ENCODE results near the gene SLC38A7. TPM values are rescaled to one million over a fixed set of nuclear protein-coding genes. Genes with fewer than 3 reads are reported as not detected.
"Not testable (repeated sequence)": the region's sequence is repeated elsewhere in the genome, so short reads cannot be mapped to it uniquely, and the experiment has no call there.

SLC38A7 gene
- total RNA-seq, 3 donors from 2014 or later, result 12.7 to 15.4 (median 13.1) TPM

GRCh38 chr16:58692450-58692849 is 7.9 kb upstream of the SLC38A7 start:
- H3K9me3 ChIP-seq, result no peaks in the 10 kb centered on the region
- DNase-seq (ENCODE audit: low spot score in 2 of 2), result no peak
- H3K36me3 ChIP-seq, result no peaks in the 10 kb centered on the region
- no peaks in the 10 kb centered on the region for H3K27me3 ChIP-seq
- intact Hi-C loops (cut with DNase I; ENCODE audit: low total_unique reads), result no loop called here
- TF ChIP-seq, protein P1, sequence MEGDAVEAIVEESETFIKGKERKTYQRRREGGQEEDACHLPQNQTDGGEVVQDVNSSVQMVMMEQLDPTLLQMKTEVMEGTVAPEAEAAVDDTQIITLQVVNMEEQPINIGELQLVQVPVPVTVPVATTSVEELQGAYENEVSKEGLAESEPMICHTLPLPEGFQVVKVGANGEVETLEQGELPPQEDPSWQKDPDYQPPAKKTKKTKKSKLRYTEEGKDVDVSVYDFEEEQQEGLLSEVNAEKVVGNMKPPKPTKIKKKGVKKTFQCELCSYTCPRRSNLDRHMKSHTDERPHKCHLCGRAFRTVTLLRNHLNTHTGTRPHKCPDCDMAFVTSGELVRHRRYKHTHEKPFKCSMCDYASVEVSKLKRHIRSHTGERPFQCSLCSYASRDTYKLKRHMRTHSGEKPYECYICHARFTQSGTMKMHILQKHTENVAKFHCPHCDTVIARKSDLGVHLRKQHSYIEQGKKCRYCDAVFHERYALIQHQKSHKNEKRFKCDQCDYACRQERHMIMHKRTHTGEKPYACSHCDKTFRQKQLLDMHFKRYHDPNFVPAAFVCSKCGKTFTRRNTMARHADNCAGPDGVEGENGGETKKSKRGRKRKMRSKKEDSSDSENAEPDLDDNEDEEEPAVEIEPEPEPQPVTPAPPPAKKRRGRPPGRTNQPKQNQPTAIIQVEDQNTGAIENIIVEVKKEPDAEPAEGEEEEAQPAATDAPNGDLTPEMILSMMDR (IDR thresholded peaks at IDR 0.05), result no peak
- no peak for TF ChIP-seq POLR2AphosphoS5 (IDR thresholded peaks at IDR 0.05)
- TF ChIP-seq POLR2A (IDR thresholded peaks at IDR 0.05), result no peak
- no peak overlapping the region for H3K27ac ChIP-seq
- no peaks in the 10 kb centered on the region for H3K4me1 ChIP-seq
- no peak overlapping the region for H3K4me3 ChIP-seq

- H3K9me3 ChIP-seq; H3K36me3 ChIP-seq; H3K27ac ChIP-seq; intact Hi-C loops (cut with DNase I; ENCODE audit: low total_unique reads); H3K4me3 ChIP-seq; H3K4me1 ChIP-seq; H3K27me3 ChIP-seq; DNase-seq (ENCODE audit: low spot score in 2 of 2): not testable (repeated sequence)
These were observed 2.6 kb upstream of the SLC38A7 start for GRCh38 chr16:58686985-58687706.

- H3K36me3 ChIP-seq, result no peaks in the 10 kb centered on the region
- H3K27me3 ChIP-seq, result no peaks in the 10 kb centered on the region
- TF ChIP-seq POLR2A (IDR thresholded peaks at IDR 0.05) (no peak), POLR2AphosphoS5 (IDR thresholded peaks at IDR 0.05) (no peak)
- TF ChIP-seq, protein P1 (IDR thresholded peaks at IDR 0.05), result no peak
- DNase-seq (ENCODE audit: low spot score in 2 of 2), result no peak
- H3K9me3 ChIP-seq, result no peaks in the 10 kb centered on the region
- intact Hi-C loops (cut with DNase I; ENCODE audit: low total_unique reads), result no loop called here
- H3K4me3 ChIP-seq, result peak overlapping the region; percentile 82 to 90 (median 90)
- H3K4me1 ChIP-seq, result peaks cover 0 to 3% of the 10 kb centered on the region in 2 donors
- peak overlapping the region; percentile 64 to 80 for H3K27ac ChIP-seq
These were observed 497 bp upstream of the SLC38A7 start for GRCh38 chr16:58685084-58685449.

GRCh38 chr16:58684001-58684353 is 593 bp downstream of the SLC38A7 start:
- Histone ChIP-seq H3K27me3 (no peaks in the 10 kb centered on the region), H3K27ac (peak overlapping the region; percentile 64 to 80), H3K9me3 (no peaks in the 10 kb centered on the region), H3K4me3 (peak overlapping the region; percentile 82 to 90 (median 90)), H3K36me3 (no peaks in the 10 kb centered on the region), H3K4me1 (peaks cover 0 to 3% of the 10 kb centered on the region in 2 donors)
- DNase-seq (ENCODE audit: low spot score in 2 of 2), result no peak
- TF ChIP-seq POLR2A (IDR thresholded peaks at IDR 0.05), result no peak
- TF ChIP-seq, protein P1 (IDR thresholded peaks at IDR 0.05), result no peak
- TF ChIP-seq POLR2AphosphoS5 (IDR thresholded peaks at IDR 0.05), result no peak
- intact Hi-C loops (cut with DNase I; ENCODE audit: low total_unique reads), result no loop called here

- no peak overlapping the region for H3K4me3 ChIP-seq
- H3K27ac ChIP-seq, result no peak overlapping the region
- no peaks in the 10 kb centered on the region for H3K9me3 ChIP-seq
- no peak for DNase-seq (ENCODE audit: low spot score in 2 of 2)
- intact Hi-C loops (cut with DNase I; ENCODE audit: low total_unique reads), result no loop called here
- TF ChIP-seq, protein P1 (IDR thresholded peaks at IDR 0.05), result no peak
- TF ChIP-seq POLR2AphosphoS5 (IDR thresholded peaks at IDR 0.05), result no peak
- no peak for TF ChIP-seq POLR2A (IDR thresholded peaks at IDR 0.05)
- H3K4me1 ChIP-seq, result peaks cover 0 to 3% of the 10 kb centered on the region in 2 donors
- H3K36me3 ChIP-seq, result no peaks in the 10 kb centered on the region
- no peaks in the 10 kb centered on the region for H3K27me3 ChIP-seq
These were observed 4.8 kb downstream of the SLC38A7 start for GRCh38 chr16:58679763-58680162.

All from breast epithelium (tissue), 4 donors.